IMR-90 (cell line): ENCODE data around the gene WASL. TPM values are rescaled to one million over a fixed set of nuclear protein-coding genes. Genes with fewer than 3 reads are reported as not detected.

ENCODE experiments used
- ATAC-seq: fragments of 200-7000 bp; cut with Tn5 transposase; 2 replicates; pipeline ENCODE4 v1.9.1; 2020; ENCODE audit warnings: low read depth, mild to moderate bottlenecking, moderate library complexity
- BruUV-seq: library from RNA; stranded (reverse); fragments of 400-500 nt; replicated peaks from 2 replicates; lab custom pipeline; 2021; lab: Mats Ljungman, UMichigan
- CTCF ChIA-PET: fragments of 300-600 bp; formaldehyde crosslinking; extraction: SDS; loops from one replicate; lab custom pipeline; 2021; ENCODE audit warnings: antibody characterized with exemption; lab: Yijun Ruan, JAX
- POLR2A ChIA-PET: fragments of 300-600 bp; sonication (Branson Sonifier 250); formaldehyde crosslinking; loops from one replicate; lab custom pipeline; 2022; ENCODE audit warnings: antibody characterized with exemption; ENCODE audit not compliant: unreplicated experiment; lab: Charles Lee
- DNase-seq: peaks from one replicate; pipeline ENCODE4 v3.0.0; 2013
- H2AFZ ChIP-seq: replicated peaks from 2 replicates; pipeline ENCODE3; 2013; ENCODE audit warnings: low read length, mild to moderate bottlenecking; ENCODE audit not compliant: poor library complexity
- H2AK5ac ChIP-seq: 2 replicates; pipeline ENCODE4 v1.6.1; 2013; ENCODE audit warnings: low read depth, low read length, inconsistent platforms
- H2AK9ac ChIP-seq: replicated peaks from 2 replicates; pipeline ENCODE3; 2013; ENCODE audit warnings: mild to moderate bottlenecking, low read depth, low read length, moderate library complexity; ENCODE audit not compliant: poor library complexity
- H2BK120ac ChIP-seq: 2 replicates; pipeline ENCODE4 v1.6.1; 2013; ENCODE audit warnings: low read depth, low read length, inconsistent platforms
- H2BK15ac ChIP-seq: 3 replicates; pipeline ENCODE4 v1.6.1; 2013; ENCODE audit warnings: low read depth, low read length, inconsistent platforms
- H2BK20ac ChIP-seq: 2 replicates; pipeline ENCODE4 v1.6.1; 2013; ENCODE audit warnings: low read depth, mild to moderate bottlenecking, inconsistent platforms, low read length, moderate library complexity
- H2BK5ac ChIP-seq: 2 replicates; pipeline ENCODE4 v1.6.1; 2013; ENCODE audit warnings: mild to moderate bottlenecking, low read depth, low read length, inconsistent platforms; ENCODE audit not compliant: poor library complexity, severe bottlenecking
- H3K14ac ChIP-seq: replicated peaks from 2 replicates; pipeline ENCODE4 v1.6.1; 2013; ENCODE audit warnings: low read depth, low read length, inconsistent platforms
- H3K18ac ChIP-seq: 2 replicates; pipeline ENCODE4 v1.6.1; 2013; ENCODE audit warnings: low read depth, low read length, control low read depth
- H3K23ac ChIP-seq: 2 replicates; pipeline ENCODE4 v1.6.1; 2013; ENCODE audit warnings: low read depth, low read length, inconsistent platforms
- H3K27ac ChIP-seq: 2 replicates; pipeline ENCODE4 v1.5.1; 2013; ENCODE audit warnings: mild to moderate bottlenecking, control low read depth, low read length; ENCODE audit not compliant: insufficient read depth
- H3K27me3 ChIP-seq: 2 replicates; pipeline ENCODE4 v1.6.1; 2013; ENCODE audit warnings: low read length; ENCODE audit not compliant: control insufficient read depth, insufficient read depth
- H3K36me3 ChIP-seq: 2 replicates; pipeline ENCODE4 v1.6.1; 2013; ENCODE audit warnings: low read length, mixed read lengths; ENCODE audit not compliant: control insufficient read depth, insufficient read depth
- H3K4ac ChIP-seq: 2 replicates; pipeline ENCODE4 v1.6.1; 2013; ENCODE audit warnings: low read depth, low read length, inconsistent platforms
- H3K4me1 ChIP-seq: 2 replicates; pipeline ENCODE4 v1.6.1; 2013; ENCODE audit warnings: low read length, mixed read lengths; ENCODE audit not compliant: control insufficient read depth, insufficient read depth
- H3K4me2 ChIP-seq: 2 replicates; pipeline ENCODE4 v1.6.1; 2013; ENCODE audit warnings: low read depth, mild to moderate bottlenecking, control low read depth, low read length, moderate library complexity
- H3K4me3 ChIP-seq: 2 replicates; pipeline ENCODE4 v1.5.1; 2013; ENCODE audit warnings: low read depth, mild to moderate bottlenecking, control low read depth, low read length, moderate library complexity; ENCODE audit not compliant: insufficient read depth
- H3K56ac ChIP-seq: 2 replicates; pipeline ENCODE4 v1.6.1; 2013; ENCODE audit warnings: low read length, inconsistent platforms; ENCODE audit not compliant: insufficient read depth; ENCODE audit errors: extremely low read depth
- H3K79me1 ChIP-seq, 2 experiments: 2 replicates each; pipeline ENCODE4 v1.6.1; 2013; ENCODE audit warnings: low read length in 2 of 2, inconsistent platforms in 1 of 2, low read depth in 1 of 2
- H3K9ac ChIP-seq: 2 replicates; pipeline ENCODE4 v1.6.1; 2013; ENCODE audit warnings: low read depth, low read length, control low read depth
- H3K9me1 ChIP-seq: 2 replicates; pipeline ENCODE4 v1.6.1; 2013; ENCODE audit warnings: low read length, inconsistent platforms; ENCODE audit not compliant: insufficient read depth
- H3K9me3 ChIP-seq: 2 replicates; pipeline ENCODE4 v1.6.1; 2013; ENCODE audit warnings: low read length; ENCODE audit not compliant: control insufficient read depth, insufficient read depth
- H4K20me1 ChIP-seq: 2 replicates; pipeline ENCODE4 v1.6.1; 2013; ENCODE audit warnings: low read length, inconsistent platforms; ENCODE audit not compliant: insufficient read depth
- H4K5ac ChIP-seq: 2 replicates; pipeline ENCODE4 v1.6.1; 2013; ENCODE audit warnings: mild to moderate bottlenecking, low read depth, low read length, control low read depth
- H4K8ac ChIP-seq, 2 experiments: 2 replicates each; pipeline ENCODE4 v1.6.1; 2013; ENCODE audit warnings: low read depth in 2 of 2, low read length in 2 of 2, control low read depth in 1 of 2, inconsistent platforms in 1 of 2
- H4K91ac ChIP-seq: 2 replicates; pipeline ENCODE4 v1.6.1; 2013; ENCODE audit warnings: low read depth, low read length, inconsistent platforms; ENCODE audit not compliant: insufficient read depth
- CHD1 ChIP-seq: IDR thresholded peaks from 2 replicates; pipeline ENCODE4 v1.6.1; 2012; ENCODE audit warnings: low read depth, low read length, improper control_type of control experiment
- ELK1 ChIP-seq: fragments of 150-350 bp; IDR thresholded peaks from 2 replicates; pipeline ENCODE4 v1.6.1; 2016; ENCODE audit warnings: low read depth, mild to moderate bottlenecking, low read length, moderate library complexity, borderline replicate concordance
- MAZ ChIP-seq: IDR thresholded peaks from 2 replicates; pipeline ENCODE4 v1.6.1; 2012; ENCODE audit warnings: low read depth, mild to moderate bottlenecking, low read length, improper control_type of control experiment, moderate library complexity, borderline replicate concordance
- NFE2L2 ChIP-seq: fragments of 150-350 bp; IDR thresholded peaks from 2 replicates; pipeline ENCODE4 v1.6.1; 2016; ENCODE audit warnings: low read depth, mild to moderate bottlenecking, low read length
- POLR2A ChIP-seq: IDR thresholded peaks from 2 replicates; pipeline ENCODE4 v1.6.1; 2012; ENCODE audit warnings: mild to moderate bottlenecking, low read depth, low read length
- RCOR1 ChIP-seq: IDR thresholded peaks from 2 replicates; pipeline ENCODE4 v1.6.1; 2012; ENCODE audit warnings: mild to moderate bottlenecking, low read length, improper control_type of control experiment; ENCODE audit not compliant: insufficient replicate concordance
- RFX5 ChIP-seq: IDR thresholded peaks from 2 replicates; pipeline ENCODE4 v1.8.0; 2012; ENCODE audit warnings: low read depth, mild to moderate bottlenecking, low read length, moderate library complexity
- USF2 ChIP-seq: fragments of 150-350 bp; IDR thresholded peaks from 2 replicates; pipeline ENCODE4 v1.6.1; 2017; ENCODE audit warnings: mild to moderate bottlenecking, antibody characterized with exemption, low read length, low read depth
- dilution Hi-C: fragments of 300-500 bp; cut with HindIII; formaldehyde crosslinking; loops from one replicate; pipeline ENCODE4 v1.14.3; 2018; ENCODE audit warnings: low sequenced_read_pairs; ENCODE audit not compliant: unreplicated experiment
- in situ Hi-C: fragments of 300-500 bp; cut with MboI; formaldehyde crosslinking; loops from 3 replicates; pipeline ENCODE4 v1.14.3; 2019; ENCODE audit warnings: low sequenced_read_pairs, inconsistent platforms, mixed read lengths
- intact Hi-C: fragments of 100-400 bp; cut with micrococcal nuclease; formaldehyde crosslinking; loops from 2 replicates; pipeline ENCODE4 v1.10.0; 2022
- polyA plus RNA-seq, 3 experiments: library from polyadenylated mRNA; depleted of rRNA; stranded (reverse); fragments of >200 nt; gene quantifications; 2 replicates each; pipeline ENCODE4 v1.2.3, GENCODE V29; 2012; ENCODE audit warnings: low replicate concordance in 1 of 3
- total RNA-seq: library from RNA; depleted of rRNA; stranded (reverse); fragments of >200 nt; gene quantifications from 2 replicates; pipeline ENCODE4 v1.2.3, GENCODE V29; 2012

The WASL gene
- total and polyA plus RNA-seq, 2 of the 4 experiments (the other 2 are of a cell fraction), result 2.3 to 7.9 TPM

GRCh38 chr7:123741940-123742339 is 6.9 kb downstream of the WASL start:
- peaks cover 14 to 41% of the 10 kb centered on the region in 2 experiments for H3K79me1 ChIP-seq
- no peak overlapping the region for H4K8ac ChIP-seq
- no peak overlapping the region for H2AFZ ChIP-seq
- H3K56ac ChIP-seq, result no peak overlapping the region
- no peak for TF ChIP-seq CHD1
- TF ChIP-seq RCOR1, result no peak
- TF ChIP-seq ELK1, result no peak
- no peak for TF ChIP-seq RFX5
- no peak for TF ChIP-seq MAZ
- no peak for TF ChIP-seq POLR2A
- TF ChIP-seq NFE2L2, result no peak
- no peak for TF ChIP-seq USF2
- DNase-seq (no peak), ATAC-seq (no peak)
- H2AK5ac ChIP-seq, result no peak overlapping the region
- H3K27ac ChIP-seq, result no peak overlapping the region
- H3K18ac ChIP-seq, result no peak overlapping the region
- H4K91ac ChIP-seq, result no peak overlapping the region
- in situ Hi-C loops, result no loop called here
- H2BK15ac ChIP-seq, result no peak overlapping the region
- peaks cover 3% of the 10 kb centered on the region for H3K9me1 ChIP-seq
- H3K9me3 ChIP-seq, result no peaks in the 10 kb centered on the region
- no peak overlapping the region for H2BK20ac ChIP-seq
- H3K23ac ChIP-seq, result no peak overlapping the region
- H2BK5ac ChIP-seq, result no peak overlapping the region
- CTCF ChIA-PET, result no interaction called here
- no peak overlapping the region for H2AK9ac ChIP-seq
- BruUV-seq, result no TSS peak
- H3K4me3 ChIP-seq, result no peak overlapping the region
- no peaks in the 10 kb centered on the region for H3K27me3 ChIP-seq
- H3K4me2 ChIP-seq, result no peak overlapping the region
- no peak overlapping the region for H3K14ac ChIP-seq
- no peak overlapping the region for H3K9ac ChIP-seq
- no peaks in the 10 kb centered on the region for H3K36me3 ChIP-seq
- intact Hi-C loops, result no loop called here
- peaks cover 70% of the 10 kb centered on the region for H4K20me1 ChIP-seq
- no peak overlapping the region for H2BK120ac ChIP-seq
- H3K4ac ChIP-seq, result no peak overlapping the region
- H4K5ac ChIP-seq, result no peak overlapping the region
- peaks cover 2% of the 10 kb centered on the region; the same call in 1 of the 2 replicates for H3K4me1 ChIP-seq
- dilution Hi-C loops, result no loop called here
- POLR2A ChIA-PET, result no interaction called here
